HepG2 (cell line): ENCODE measurements around the gene SMIM38. TPM values are rescaled to one million over a fixed set of nuclear protein-coding genes. Genes with fewer than 3 reads are reported as not detected.

ENCODE experiments used
- ATAC-seq: fragments of 200-7000 bp; cut with Tn5 transposase; 3 replicates; pipeline ENCODE4 v1.9.1; 2020; ENCODE audit warnings: mild to moderate bottlenecking, moderate library complexity
- BruUV-seq: library from RNA; stranded (reverse); fragments of 400-500 nt; replicated peaks from 2 replicates; lab custom pipeline; 2021; lab: Mats Ljungman, UMichigan
- CTCF ChIA-PET: fragments of 300-600 bp; formaldehyde crosslinking; extraction: SDS; loops from one replicate; lab custom pipeline; 2021; ENCODE audit warnings: low total read pairs, inconsistent platforms, low intra/inter-chr PET ratio; lab: Yijun Ruan, JAX
- POLR2A ChIA-PET: fragments of 350-600 bp; sonication (Branson Sonifier 250); formaldehyde crosslinking; loops from one replicate; lab custom pipeline; 2020; ENCODE audit warnings: antibody characterized with exemption, inconsistent platforms; lab: Yijun Ruan, JAX
- DNase-seq: peaks from one replicate; pipeline ENCODE4 v3.0.0-alpha.2; 2015; ENCODE audit warnings: low spot score
- FAIRE-seq: peaks from 3 replicates; lab custom pipeline; 2011; peaks lifted over from hg19 to GRCh38; lab: Jason Lieb, UNC
- H2AFZ ChIP-seq: one replicate; pipeline ENCODE4 v1.6.1; 2011; ENCODE audit warnings: low read length, inconsistent platforms
- H3K27ac ChIP-seq: fragments of 300-600 bp; 3 replicates; pipeline ENCODE4 v1.8.0; 2011; ENCODE audit warnings: mixed run types, mild to moderate bottlenecking, mixed read lengths, low read length, inconsistent platforms; ENCODE audit not compliant: insufficient read depth; ENCODE audit errors: extremely low read length
- H3K27me3 ChIP-seq, 2 experiments: fragments of 200-600 bp in 1 of 2; 2 replicates in 1 of 2; 3 replicates in 1 of 2; pipeline versions ENCODE4 v1.6.0 to v1.8.0; 2011; ENCODE audit warnings: low read length in 2 of 2, mild to moderate bottlenecking in 2 of 2, moderate library complexity in 2 of 2, inconsistent platforms in 1 of 2; ENCODE audit not compliant: insufficient read depth in 2 of 2, control insufficient read depth in 1 of 2
- H3K36me3 ChIP-seq, 2 experiments: fragments of 200-600 bp in 1 of 2; replicated peaks in 1 of 2; 2 replicates in 1 of 2; 3 replicates in 1 of 2; pipeline versions ENCODE4 v1.5.1 to v1.8.0; 2011; ENCODE audit warnings: low read length in 2 of 2, inconsistent platforms in 1 of 2; ENCODE audit not compliant: insufficient read depth in 2 of 2, control insufficient read depth in 1 of 2
- H3K4me1 ChIP-seq: 2 replicates; pipeline ENCODE4 v1.5.1; 2012; ENCODE audit warnings: low read length, inconsistent platforms; ENCODE audit not compliant: insufficient read depth
- H3K4me2 ChIP-seq: 2 replicates; pipeline ENCODE4 v1.6.0; 2011; ENCODE audit warnings: low read depth, low read length, inconsistent platforms
- H3K4me3 ChIP-seq, 3 experiments: fragments of 200-600 bp in 1 of 3; sonication (generic), shearing (Covaris generic) in 1 of 3; replicated peaks in 1 of 3; 2 replicates each; pipeline ENCODE4 v1.5.1; 2011 to 2016; ENCODE audit warnings: low read length in 3 of 3, inconsistent platforms in 2 of 3, low read depth in 2 of 3, mild to moderate bottlenecking in 2 of 3, control low read depth in 1 of 3, mixed read lengths in 1 of 3; ENCODE audit not compliant: insufficient read depth in 1 of 3
- H3K79me2 ChIP-seq: one replicate; pipeline ENCODE4 v1.6.1; 2011; ENCODE audit warnings: low read length, inconsistent platforms; ENCODE audit not compliant: insufficient read depth
- H3K9ac ChIP-seq: 2 replicates; pipeline ENCODE4 v1.6.0; 2011; ENCODE audit warnings: mild to moderate bottlenecking, low read depth, low read length, inconsistent platforms; ENCODE audit not compliant: insufficient read depth
- H3K9me3 ChIP-seq: 2 replicates; pipeline ENCODE4 v1.5.1; 2012; ENCODE audit warnings: mild to moderate bottlenecking, low read length
- H4K20me1 ChIP-seq: 2 replicates; pipeline ENCODE4 v1.6.0; 2011; ENCODE audit warnings: inconsistent platforms, mild to moderate bottlenecking, low read length, moderate library complexity; ENCODE audit not compliant: insufficient read depth
- PATZ1 ChIP-seq: sonication (generic); formaldehyde crosslinking; IDR thresholded peaks from 2 replicates; pipeline ENCODE4 v1.4.0; 2020; ENCODE audit warnings: missing genetic modification reagents
- PCBP1 ChIP-seq: fragments of 200-400 bp; formaldehyde crosslinking; IDR thresholded peaks from 2 replicates; pipeline ENCODE4 v1.6.1; 2017; ENCODE audit warnings: mild to moderate bottlenecking, low read depth, low read length, borderline replicate concordance
- THAP11 ChIP-seq: IDR thresholded peaks from 2 replicates; pipeline ENCODE4 v1.6.1; 2016; ENCODE audit warnings: missing biosample characterization, missing genetic modification reagents
- ZNF143 ChIP-seq: sonication (generic); formaldehyde crosslinking; IDR thresholded peaks from 2 replicates; pipeline ENCODE4 v1.4.0; 2020; ENCODE audit warnings: missing genetic modification reagents
- ZUFSP ChIP-seq: sonication (generic); formaldehyde crosslinking; IDR thresholded peaks from 2 replicates; pipeline ENCODE4 v1.9.0; 2021; ENCODE audit warnings: missing genetic modification reagents, mild to moderate bottlenecking, borderline replicate concordance
- WGBS: methylation state at CpG from one replicate; pipeline ENCODE4 v1.1.6; 2017; ENCODE audit warnings: low lambda C conversion rate; 5-methylcytosine and 5-hydroxymethylcytosine counted together
- in situ Hi-C: cut with HindIII; loops from 2 replicates; pipeline ENCODE4 v1.10.0; 2017; ENCODE audit warnings: low pct_unique_long_range_greater_than_20kb; ENCODE audit not compliant: extremely low pct_ligation_motif_present
- intact Hi-C: fragments of 100-400 bp; cut with micrococcal nuclease; formaldehyde crosslinking; loops from one replicate; pipeline ENCODE4 v1.10.0; 2022; ENCODE audit not compliant: unreplicated experiment
- polyA plus RNA-seq, 8 experiments: library from polyadenylated mRNA; depleted of rRNA in 3 of 8; stranded (reverse) in 7 of 8; unstranded in 1 of 8; fragments of >200 nt; fragmentation: Illumina TruSeq in 4 of 8; extraction: Trizol in 4 of 8; gene quantifications; 2 replicates each; pipeline versions ENCODE4 v1.2.1 to v1.2.3, GENCODE V29; 2011 to 2016; ENCODE audit warnings: low read depth in 4 of 8, missing spikeins in 1 of 8, mixed read lengths in 1 of 8; ENCODE audit not compliant: insufficient read depth in 1 of 8
- total RNA-seq, 5 experiments: library from RNA; depleted of rRNA; stranded (reverse); fragments of >200 nt; fragmentation: Illumina TruSeq; extraction: Trizol; gene quantifications; 2 replicates each; pipeline ENCODE4 v1.2.3, GENCODE V29; 2016; ENCODE audit warnings: low read depth in 1 of 5

Gene SMIM38
- total and polyA plus RNA-seq, 2 of the 13 experiments (the other 11 are each of a cell fraction or from before 2014, with no cell fraction given) = 0.30 to 0.40 TPM

DNA sequence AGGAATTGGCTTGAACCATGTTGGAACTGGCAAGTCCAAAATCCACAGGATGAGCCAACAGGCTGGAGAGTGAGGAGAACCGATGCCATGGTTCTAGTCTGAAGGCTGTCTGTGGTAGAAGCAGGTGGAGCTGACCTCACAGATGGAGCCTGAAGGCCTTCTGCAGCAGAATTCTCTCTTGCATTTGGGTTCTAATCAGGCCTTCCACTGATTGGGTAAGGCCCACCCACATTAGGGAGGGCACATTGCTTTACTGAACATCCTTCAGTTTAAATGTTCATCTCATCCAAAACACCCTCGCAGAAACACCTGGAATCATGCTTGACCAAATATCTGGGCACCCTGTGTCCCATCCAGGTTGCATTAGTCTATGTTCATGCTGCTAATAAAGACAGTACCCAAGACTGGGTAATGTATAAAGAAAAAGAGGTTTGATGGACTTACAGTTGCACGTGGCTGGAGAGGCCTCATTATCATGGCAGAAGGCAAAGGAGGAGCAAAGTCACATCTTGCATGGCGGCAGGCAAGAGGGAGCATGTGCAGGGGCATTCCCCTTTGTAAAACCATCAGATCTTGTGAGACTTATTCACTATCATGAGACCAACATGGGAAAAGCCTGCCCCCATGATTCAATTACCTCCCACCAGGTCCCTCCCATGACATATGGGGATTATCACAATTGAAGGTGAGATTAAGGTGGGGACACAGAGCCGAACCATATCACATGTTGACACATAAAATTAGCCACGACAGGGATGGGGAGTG, 15.9 kb downstream of the SMIM38 start (continued):
- TF ChIP-seq PATZ1 (CRISPR knock-in tag) (no peak), PCBP1 (no peak)
- TF ChIP-seq, all 625 proteins: peak for 0

GRCh38 chr11:69172674-69173073, 16.9 kb downstream of the SMIM38 start:
- ChIA-PET CTCF (no interaction called here), POLR2A (no interaction called here)
- H3K79me2 ChIP-seq = no peaks in the 10 kb centered on the region
- DNase-seq (no peak), ATAC-seq (no peak), FAIRE-seq (no peak)
- BruUV-seq = no TSS peak
- H3K9ac ChIP-seq = no peak overlapping the region
- TF ChIP-seq ZUFSP (CRISPR knock-in tag) (no peak), THAP11 (peak; percentile 92), ZNF143 (CRISPR knock-in tag) (peak; percentile 79)
- in situ Hi-C loops = no loop called here
- peaks cover 30% of the 10 kb centered on the region for H3K4me1 ChIP-seq
- H3K27me3 ChIP-seq = peaks cover 0 to 8% of the 10 kb centered on the region in 2 experiments; a peak in 1 of 5 replicates
- no peak overlapping the region for H3K27ac ChIP-seq
- H3K9me3 ChIP-seq = no peaks in the 10 kb centered on the region
- intact Hi-C loops = no loop called here
- no peaks in the 10 kb centered on the region for H3K36me3 ChIP-seq
- no peaks in the 10 kb centered on the region for H4K20me1 ChIP-seq
- H3K4me3 ChIP-seq = no peak overlapping the region
- no peak overlapping the region for H2AFZ ChIP-seq
- H3K4me2 ChIP-seq = no peak overlapping the region
- WGBS = 0% methylated on average over 1 of the region's 1 CpG
